GM12878 (cell line): ENCODE measurements around the gene SPOCK1. TPM values are rescaled to one million over a fixed set of nuclear protein-coding genes. Genes with fewer than 3 reads are reported as not detected.

Experiments
- ATAC-seq: fragments of 200-7000 bp; cut with Tn5 transposase; 3 replicates; pipeline ENCODE4 v1.9.1; 2020; ENCODE audit warnings: mild to moderate bottlenecking, moderate library complexity
- BruUV-seq: library from RNA; stranded (reverse); fragments of 400-500 nt; replicated peaks from 2 replicates; lab custom pipeline; 2021; lab: Mats Ljungman, UMichigan
- CTCF ChIA-PET: fragments of 300-600 bp; sonication (Branson Sonifier 250); formaldehyde crosslinking; extraction: SDS; loops from one replicate; lab custom pipeline; 2021; ENCODE audit warnings: inconsistent platforms; lab: Yijun Ruan, JAX
- POLR2A ChIA-PET: fragments of 350-600 bp; formaldehyde crosslinking; extraction: SDS; loops from one replicate; lab custom pipeline; 2021; ENCODE audit warnings: inconsistent platforms; lab: Charles Lee
- RAD21 ChIA-PET: fragments of 300-600 bp; sonication (Branson Sonifier 250); formaldehyde crosslinking; loops from one replicate; lab custom pipeline; 2023; ENCODE audit warnings: antibody characterized with exemption; ENCODE audit not compliant: unreplicated experiment; lab: Charles Lee
- SMC1A ChIA-PET: fragments of 300-600 bp; sonication (Branson Sonifier 250); formaldehyde crosslinking; loops from one replicate; lab custom pipeline; 2023; ENCODE audit not compliant: unreplicated experiment, uncharacterized antibody; lab: Charles Lee
- DNase-seq: peaks from one replicate; pipeline ENCODE4 v3.0.0-alpha.2; 2011; ENCODE audit warnings: low read depth, low spot score
- FAIRE-seq: peaks from 3 replicates; lab custom pipeline; 2011; peaks lifted over from hg19 to GRCh38; lab: Jason Lieb, UNC
- H2AFZ ChIP-seq: 2 replicates; pipeline ENCODE4 v1.6.0; 2011; ENCODE audit warnings: low read depth, low read length, control low read depth; ENCODE audit not compliant: control insufficient read depth
- H3K27ac ChIP-seq: 2 replicates; pipeline ENCODE4 v1.5.1; 2011; ENCODE audit warnings: control low read depth; ENCODE audit not compliant: control insufficient read depth, insufficient read depth
- H3K27me3 ChIP-seq, 2 experiments: replicated peaks in 1 of 2; 2 replicates each; pipeline versions ENCODE4 v1.6.0 to v1.6.1; 2011; ENCODE audit warnings: low read length in 1 of 2; ENCODE audit not compliant: control insufficient read depth in 2 of 2, insufficient read depth in 2 of 2
- H3K36me3 ChIP-seq, 2 experiments: 2 replicates each; pipeline ENCODE4 v1.5.1; 2011; ENCODE audit warnings: low read length in 1 of 2; ENCODE audit not compliant: control insufficient read depth in 2 of 2, insufficient read depth in 2 of 2
- H3K4me1 ChIP-seq: 2 replicates; pipeline ENCODE4 v1.6.1; 2011; ENCODE audit warnings: mild to moderate bottlenecking, low read length, moderate library complexity, mixed read lengths; ENCODE audit not compliant: control insufficient read depth, insufficient read depth
- H3K4me2 ChIP-seq: 2 replicates; pipeline ENCODE4 v1.6.0; 2011; ENCODE audit warnings: control low read depth; ENCODE audit not compliant: control insufficient read depth, insufficient read depth
- H3K4me3 ChIP-seq: fragments of 200-600 bp; sonication (generic); 2 replicates; pipeline ENCODE4 v1.5.1; 2016
- H3K79me2 ChIP-seq: 2 replicates; pipeline ENCODE4 v1.6.0; 2011; ENCODE audit warnings: low read length; ENCODE audit not compliant: control insufficient read depth, insufficient read depth
- H3K9ac ChIP-seq: 2 replicates; pipeline ENCODE4 v1.8.0; 2011; ENCODE audit warnings: low read length, control low read depth, mixed read lengths; ENCODE audit not compliant: control insufficient read depth, insufficient read depth
- H3K9me3 ChIP-seq: replicated peaks from 3 replicates; pipeline ENCODE4 v1.5.1; 2011; ENCODE audit warnings: mild to moderate bottlenecking, low read length; ENCODE audit not compliant: control insufficient read depth, insufficient read depth
- H4K20me1 ChIP-seq: 2 replicates; pipeline ENCODE4 v1.6.0; 2011; ENCODE audit not compliant: control insufficient read depth, insufficient read depth
- BMI1 ChIP-seq: fragments of 450-650 bp; IDR thresholded peaks from 2 replicates; pipeline ENCODE4 v1.6.1; 2016; ENCODE audit warnings: mild to moderate bottlenecking, moderate library complexity, borderline replicate concordance
- CBFB ChIP-seq: IDR thresholded peaks from 2 replicates; pipeline ENCODE4 v1.6.1; 2016; ENCODE audit warnings: antibody characterized with exemption, low read depth
- CEBPZ ChIP-seq: fragments of 150-350 bp; IDR thresholded peaks from 2 replicates; pipeline ENCODE4 v1.6.1; 2016; ENCODE audit warnings: low read depth, low read length
- CHD1 ChIP-seq: IDR thresholded peaks from 2 replicates; pipeline ENCODE4 v1.6.1; 2012; ENCODE audit warnings: low read depth, low read length, improper control_type of control experiment
- CREM ChIP-seq: IDR thresholded peaks from 2 replicates; pipeline ENCODE4 v1.6.1; 2014; ENCODE audit warnings: antibody characterized with exemption, low read depth
- E2F4 ChIP-seq: IDR thresholded peaks from 2 replicates; pipeline ENCODE4 v1.6.1; 2012; ENCODE audit warnings: low read depth, low read length, improper control_type of control experiment
- FOS ChIP-seq: IDR thresholded peaks from 3 replicates; pipeline ENCODE4 v1.6.1; 2011; ENCODE audit warnings: borderline replicate concordance; ENCODE audit not compliant: insufficient read length; ENCODE audit errors: extremely low read depth
- IKZF2 ChIP-seq, 2 experiments: fragments of 450-650 bp; IDR thresholded peaks; 2 replicates each; pipeline ENCODE4 v1.6.1; 2017; ENCODE audit warnings: mild to moderate bottlenecking in 2 of 2, moderate library complexity in 2 of 2
- JUND ChIP-seq: IDR thresholded peaks from 2 replicates; pipeline ENCODE4 v1.6.1; 2012; ENCODE audit warnings: low read depth, mild to moderate bottlenecking, low read length, improper control_type of control experiment, moderate library complexity
- MTA2 ChIP-seq: fragments of 450-650 bp; IDR thresholded peaks from 2 replicates; pipeline ENCODE4 v1.6.1; 2016; ENCODE audit warnings: low read depth, mild to moderate bottlenecking, moderate library complexity
- NKRF ChIP-seq: fragments of 450-650 bp; conservative IDR thresholded peaks from 2 replicates; pipeline ENCODE4 v1.6.1; 2017; ENCODE audit warnings: mild to moderate bottlenecking, moderate library complexity
- NR2C1 ChIP-seq: fragments of 450-650 bp; IDR thresholded peaks from 2 replicates; pipeline ENCODE4 v1.6.1; 2017; ENCODE audit warnings: antibody characterized with exemption, mild to moderate bottlenecking, moderate library complexity
- NR2C2 ChIP-seq: IDR thresholded peaks from 2 replicates; pipeline ENCODE4 v1.6.1; 2011; ENCODE audit warnings: borderline replicate concordance, low read depth; ENCODE audit not compliant: control insufficient read depth, insufficient read length
- RBBP5 ChIP-seq: fragments of 200-600 bp; sonication (generic); conservative IDR thresholded peaks from 2 replicates; pipeline ENCODE4 v1.6.1; 2016
- SMAD1 ChIP-seq: fragments of 450-650 bp; IDR thresholded peaks from 2 replicates; pipeline ENCODE4 v1.6.1; 2018; ENCODE audit warnings: mild to moderate bottlenecking, low read depth; ENCODE audit not compliant: partially characterized antibody
- WGBS: methylation state at CpG from one replicate; pipeline ENCODE4 v1.1.6; 2016; ENCODE audit warnings: low lambda C conversion rate; ENCODE audit not compliant: insufficient replicate concordance, insufficient coverage; ENCODE audit errors: missing lambda C conversion rate; 5-methylcytosine and 5-hydroxymethylcytosine counted together
- in situ Hi-C: fragments of 300-500 bp; cut with MboI; formaldehyde crosslinking; loops from 9 replicates; pipeline ENCODE4 v1.14.3; 2018; ENCODE audit warnings: mixed read lengths
- intact Hi-C: fragments of 100-400 bp; cut with micrococcal nuclease; formaldehyde crosslinking; loops from one replicate; pipeline ENCODE4 v1.14.2; 2022; ENCODE audit not compliant: unreplicated experiment
- polyA plus RNA-seq, 11 experiments: library from polyadenylated mRNA; depleted of rRNA in 4 of 11; unstranded in 6 of 11; stranded (reverse) in 5 of 11; fragments of >200 nt; fragmentation: Nextera tagmentation in 4 of 11; fragmentation: Illumina TruSeq in 1 of 11; extraction: Ambion mirVana in 4 of 11; extraction: Trizol in 1 of 11; gene quantifications; 1 replicate in 1 of 11; 2 replicates in 10 of 11; pipeline versions ENCODE4 v1.2.1 to v1.2.3, GENCODE V29; 2011 to 2016; ENCODE audit warnings: inconsistent platforms in 2 of 11, missing spikeins in 2 of 11, low read depth in 1 of 11
- total RNA-seq, 4 experiments: library from RNA; depleted of rRNA in 3 of 4; stranded (reverse); fragments of >200 nt in 3 of 4; fragmentation: Illumina TruSeq in 1 of 4; extraction: Trizol in 1 of 4; gene quantifications; 2 replicates each; pipeline versions ENCODE4 v1.2.1 to v1.2.3, GENCODE V29; 2013 to 2021

SPOCK1 gene
- total and polyA plus RNA-seq, 10 of the 15 experiments (the other 5 are each of a cell fraction or from before 2014, with no cell fraction given) = 0.06 to 0.68 (median 0.25) TPM; not detected in 3

- H3K4me2 ChIP-seq = no peak overlapping the region
- SMC1A ChIA-PET = no interaction called here
- ATAC-seq (no peak), FAIRE-seq (no peak), DNase-seq (no peak)
- no peaks in the 10 kb centered on the region for H4K20me1 ChIP-seq
- intact Hi-C loops (no loop called here), in situ Hi-C loops (no loop called here)
- H2AFZ ChIP-seq = no peak overlapping the region
- WGBS = 33% methylated on average over 3 of the region's 3 CpGs
- TF ChIP-seq JUND = no peak
- TF ChIP-seq CHD1 = no peak
- no peak for TF ChIP-seq SMAD1
- no peak for TF ChIP-seq E2F4
- TF ChIP-seq CEBPZ = no peak
- TF ChIP-seq RBBP5 = no peak
- no peak for TF ChIP-seq BMI1
- no peak for TF ChIP-seq IKZF2 (IDR thresholded peaks at IDR 0.05)
- no peak for TF ChIP-seq CREM
- TF ChIP-seq MTA2 = no peak
- no peak for TF ChIP-seq NR2C1
- TF ChIP-seq CBFB = no peak
- TF ChIP-seq NR2C2 = no peak
- TF ChIP-seq FOS = no peak
- TF ChIP-seq NKRF = no peak
- CTCF ChIA-PET = no interaction called here
- no peaks in the 10 kb centered on the region for H3K4me1 ChIP-seq
- no TSS peak for BruUV-seq
- no peaks in the 10 kb centered on the region for H3K36me3 ChIP-seq
- no peaks in the 10 kb centered on the region for H3K27me3 ChIP-seq
- RAD21 ChIA-PET = no interaction called here
- no peak overlapping the region for H3K4me3 ChIP-seq
- H3K9ac ChIP-seq = no peak overlapping the region
- no peaks in the 10 kb centered on the region for H3K79me2 ChIP-seq
- no peaks in the 10 kb centered on the region for H3K9me3 ChIP-seq
- POLR2A ChIA-PET = no interaction called here
- H3K27ac ChIP-seq = no peak overlapping the region
Measured at GRCh38 chr5:137051161-137051560, 448.0 kb downstream of the SPOCK1 start.
